Measurements from ENCODE around the gene SIL1.

Gene SIL1

DNA sequence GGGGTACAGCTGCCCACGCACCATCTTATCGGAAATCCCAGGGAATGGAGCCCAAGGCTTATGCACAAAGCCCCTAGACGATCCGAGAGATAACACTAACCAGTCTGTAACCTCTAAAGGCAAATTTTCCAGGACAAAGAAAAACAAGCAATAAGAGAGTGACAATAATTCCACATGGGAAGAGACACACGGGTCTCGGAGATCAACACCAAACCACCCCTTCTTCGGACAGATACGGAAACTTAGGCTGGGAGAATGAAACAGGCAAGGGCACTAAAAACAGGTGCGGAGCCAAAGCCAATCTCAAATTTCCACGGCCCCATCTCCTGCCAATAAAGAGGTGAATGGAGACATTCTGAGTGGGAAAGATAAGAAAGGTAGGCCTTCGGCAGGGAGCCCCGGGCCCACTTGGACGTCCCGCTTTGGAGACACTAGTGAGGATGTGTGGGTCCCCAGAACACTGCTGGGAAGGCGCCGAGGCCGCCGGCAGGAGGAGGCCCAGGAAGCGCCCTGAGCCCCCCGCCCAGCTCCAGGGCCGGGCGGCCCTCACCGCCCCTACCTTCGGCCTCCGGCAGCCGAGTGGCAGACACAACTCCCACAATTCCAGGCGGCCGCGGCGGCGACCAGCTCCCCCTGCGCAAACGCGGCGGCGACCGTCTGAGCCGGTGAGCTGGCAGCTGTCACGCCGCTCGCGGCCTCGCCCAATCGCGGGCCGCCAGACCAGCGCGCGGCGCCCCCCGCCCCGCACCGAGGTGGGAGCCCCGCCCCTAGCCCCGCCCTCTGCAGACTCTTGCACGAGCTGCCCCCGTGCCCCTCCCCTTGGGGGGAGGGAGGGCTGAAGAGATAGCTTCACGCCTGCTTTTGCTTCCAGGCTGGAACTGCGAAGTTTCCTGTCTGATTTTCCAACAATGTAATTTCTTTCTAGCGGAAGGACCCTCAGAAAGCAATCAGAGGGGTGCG is at the start of gene SIL1:
Gene SIL1 (minus strand): TSS at position 659 of the 960 bp plus-strand sequence. CDS start 70,525 bp downstream, outside the sequence.
- TF ChIP-seq, protein P1, sequence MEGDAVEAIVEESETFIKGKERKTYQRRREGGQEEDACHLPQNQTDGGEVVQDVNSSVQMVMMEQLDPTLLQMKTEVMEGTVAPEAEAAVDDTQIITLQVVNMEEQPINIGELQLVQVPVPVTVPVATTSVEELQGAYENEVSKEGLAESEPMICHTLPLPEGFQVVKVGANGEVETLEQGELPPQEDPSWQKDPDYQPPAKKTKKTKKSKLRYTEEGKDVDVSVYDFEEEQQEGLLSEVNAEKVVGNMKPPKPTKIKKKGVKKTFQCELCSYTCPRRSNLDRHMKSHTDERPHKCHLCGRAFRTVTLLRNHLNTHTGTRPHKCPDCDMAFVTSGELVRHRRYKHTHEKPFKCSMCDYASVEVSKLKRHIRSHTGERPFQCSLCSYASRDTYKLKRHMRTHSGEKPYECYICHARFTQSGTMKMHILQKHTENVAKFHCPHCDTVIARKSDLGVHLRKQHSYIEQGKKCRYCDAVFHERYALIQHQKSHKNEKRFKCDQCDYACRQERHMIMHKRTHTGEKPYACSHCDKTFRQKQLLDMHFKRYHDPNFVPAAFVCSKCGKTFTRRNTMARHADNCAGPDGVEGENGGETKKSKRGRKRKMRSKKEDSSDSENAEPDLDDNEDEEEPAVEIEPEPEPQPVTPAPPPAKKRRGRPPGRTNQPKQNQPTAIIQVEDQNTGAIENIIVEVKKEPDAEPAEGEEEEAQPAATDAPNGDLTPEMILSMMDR (IDR thresholded peaks at IDR 0.05; ENCODE audit: low read depth, low read length), result no peak
- Histone ChIP-seq H3K36me3 (0 out of 2 replicates have a peak, but pooled peaks cover 3% of the 10 kb centered on the region), H3K27ac (peak within 1 kb of the TSS; percentile 98), H3K27me3 (ENCODE audit: insufficient read depth, low read depth, severe bottlenecking) (no peaks in the 10 kb centered on the region), H3K9me3 (ENCODE audit: severe bottlenecking) (no peaks in the 10 kb centered on the region), H3K4me3 (ENCODE audit: low read depth, low read length) (peak within 1 kb of the TSS; percentile 92)
- peak; percentile 97 for DNase-seq

DNA sequence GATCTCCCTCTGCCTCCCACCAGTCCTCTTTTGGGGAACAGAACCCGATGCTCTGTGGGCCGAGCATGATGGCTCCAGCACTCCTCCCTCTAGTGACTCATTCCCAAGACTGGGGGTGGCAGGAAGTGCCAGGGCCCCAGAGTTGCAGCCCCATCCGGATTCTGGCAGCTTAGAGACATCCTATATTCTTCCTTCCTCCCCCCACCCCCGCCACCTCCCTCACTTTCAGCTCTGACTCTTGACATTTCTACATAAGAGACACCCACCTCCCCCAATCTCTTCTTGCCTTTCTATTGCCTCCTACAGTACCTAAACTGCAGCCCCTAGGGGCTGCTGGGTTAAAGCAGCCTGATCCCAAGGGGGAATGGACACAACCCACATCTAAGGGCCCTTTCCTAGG is 48.2 kb upstream of the SIL1 start:
- Histone ChIP-seq H3K36me3 (no peaks in the 10 kb centered on the region), H3K4me3 (ENCODE audit: low read depth, low read length) (no peak overlapping the region), H3K27me3 (ENCODE audit: insufficient read depth, low read depth, severe bottlenecking) (no peaks in the 10 kb centered on the region), H3K27ac (no peak overlapping the region), H3K9me3 (ENCODE audit: severe bottlenecking) (no peaks in the 10 kb centered on the region)
- DNase-seq, result no peak
- TF ChIP-seq, protein P1 (IDR thresholded peaks at IDR 0.05; ENCODE audit: low read depth, low read length), result no peak

DNA sequence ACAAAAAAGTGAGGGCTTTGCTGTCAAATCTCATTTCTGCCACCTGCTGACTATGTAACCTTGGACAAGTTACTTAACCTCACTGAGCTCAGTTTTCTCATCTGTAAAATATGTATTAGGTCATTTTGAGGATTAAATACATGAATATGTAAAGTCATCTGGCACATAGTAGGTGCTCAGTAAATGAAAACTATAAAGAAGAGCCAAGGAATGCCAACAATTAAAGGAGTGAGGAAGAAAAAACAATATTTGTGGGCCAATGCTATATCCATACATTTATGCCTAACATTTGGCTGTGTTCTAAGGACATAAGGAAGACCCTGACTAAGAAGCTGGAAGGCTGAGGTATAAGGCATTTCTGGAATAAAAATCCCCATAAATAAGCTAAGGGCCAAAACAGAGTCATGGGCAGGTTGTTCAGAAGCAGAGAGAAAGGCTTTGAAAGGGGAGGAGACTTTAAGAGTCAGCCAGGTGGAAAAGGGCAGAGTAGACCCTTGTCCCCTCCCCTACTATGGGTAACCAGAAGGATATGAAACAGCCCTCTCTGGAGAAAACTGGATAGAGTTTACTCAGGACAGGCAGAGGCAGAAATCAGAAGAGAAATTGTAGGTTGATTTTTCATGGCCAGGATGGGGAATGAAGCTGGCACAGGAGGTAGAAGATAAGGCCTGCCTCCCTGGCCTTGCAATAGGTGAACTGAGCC is 47.6 kb upstream of the SIL1 start:
- Histone ChIP-seq H3K27me3 (ENCODE audit: insufficient read depth, low read depth, severe bottlenecking) (no peaks in the 10 kb centered on the region), H3K36me3 (no peaks in the 10 kb centered on the region), H3K27ac (no peak overlapping the region), H3K9me3 (ENCODE audit: severe bottlenecking) (no peaks in the 10 kb centered on the region), H3K4me3 (ENCODE audit: low read depth, low read length) (no peak overlapping the region)
- no peak for DNase-seq
- TF ChIP-seq, protein P1 (IDR thresholded peaks at IDR 0.05; ENCODE audit: low read depth, low read length), result no peak

GRCh38 chr5:139243425-139243970 is 45.3 kb upstream of the SIL1 start:
- TF ChIP-seq, protein P1 (IDR thresholded peaks at IDR 0.05; ENCODE audit: low read depth, low read length), result no peak
- no peak overlapping the region for H3K4me3 ChIP-seq (ENCODE audit: low read depth, low read length)
- H3K9me3 ChIP-seq (ENCODE audit: severe bottlenecking), result no peaks in the 10 kb centered on the region

GRCh38 chr5:139241139-139241538 is 43.0 kb upstream of the SIL1 start:
- DNase-seq, result peak; percentile 51
- TF ChIP-seq, protein P1 (IDR thresholded peaks at IDR 0.05; ENCODE audit: low read depth, low read length), result no peak
- H3K27me3 ChIP-seq (ENCODE audit: insufficient read depth, low read depth, severe bottlenecking), result no peaks in the 10 kb centered on the region
- H3K36me3 ChIP-seq, result no peaks in the 10 kb centered on the region
- peak overlapping the region; percentile 66 for H3K27ac ChIP-seq
- no peak overlapping the region for H3K4me3 ChIP-seq (ENCODE audit: low read depth, low read length)
- peaks cover 10% of the 10 kb centered on the region for H3K9me3 ChIP-seq (ENCODE audit: severe bottlenecking)

More at GRCh38 chr5:139243425-139243970, 45.3 kb upstream of the SIL1 start:
- H3K27me3 ChIP-seq (ENCODE audit: insufficient read depth, low read depth, severe bottlenecking), result no peaks in the 10 kb centered on the region
- DNase-seq, result no peak
- H3K36me3 ChIP-seq, result no peaks in the 10 kb centered on the region
- H3K27ac ChIP-seq, result no peak overlapping the region
